Small intestine (tissue), 7 donors: ENCODE results near the gene TCP11L2. TPM values are rescaled to one million over a fixed set of nuclear protein-coding genes. Genes with fewer than 3 reads are reported as not detected.

Experiments used
- DNase-seq, 2 donors: peaks; one replicate each; pipeline versions ENCODE4 v3.0.0 to v3.0.0-alpha.2; 2013
- FAIRE-seq: peaks from 2 replicates; lab custom pipeline; 2012; peaks lifted over from hg19 to GRCh38; lab: Jason Lieb, UNC
- H3K27ac ChIP-seq, 3 donors: one replicate each; pipeline ENCODE4 v1.5.1; 2013; ENCODE audit warnings: low read length in 2 of 3, mild to moderate bottlenecking in 2 of 3, control low read depth in 1 of 3, inconsistent platforms in 1 of 3, low read depth in 1 of 3, moderate library complexity in 1 of 3
- H3K27me3 ChIP-seq, 3 donors: one replicate each; pipeline ENCODE4 v1.6.1; 2013; ENCODE audit warnings: low read length in 3 of 3, inconsistent platforms in 1 of 3; ENCODE audit not compliant: control insufficient read depth in 3 of 3, insufficient read depth in 3 of 3
- H3K36me3 ChIP-seq, 3 donors: one replicate each; pipeline ENCODE4 v1.6.1; 2013; ENCODE audit warnings: low read length in 3 of 3, inconsistent platforms in 1 of 3, low read depth in 1 of 3, mild to moderate bottlenecking in 1 of 3, moderate library complexity in 1 of 3; ENCODE audit not compliant: control insufficient read depth in 3 of 3, insufficient read depth in 2 of 3
- H3K4me1 ChIP-seq, 3 donors: one replicate each; pipeline ENCODE4 v1.6.1; 2013; ENCODE audit warnings: low read length in 2 of 3, inconsistent platforms in 1 of 3, low read depth in 1 of 3, mild to moderate bottlenecking in 1 of 3, moderate library complexity in 1 of 3; ENCODE audit not compliant: control insufficient read depth in 3 of 3, insufficient read depth in 2 of 3
- H3K4me3 ChIP-seq, 3 donors: one replicate each; pipeline ENCODE4 v1.5.1; 2013; ENCODE audit warnings: low read length in 3 of 3, control low read depth in 1 of 3, inconsistent platforms in 1 of 3, low read depth in 1 of 3, mild to moderate bottlenecking in 1 of 3, moderate library complexity in 1 of 3
- H3K9me3 ChIP-seq, 2 donors: one replicate each; pipeline ENCODE4 v1.6.1; 2013; ENCODE audit warnings: low read depth in 1 of 2, low read length in 1 of 2; ENCODE audit not compliant: control insufficient read depth in 2 of 2, insufficient read depth in 1 of 2
- WGBS, 3 donors: extraction: QIAGEN DNeasy Blood & Tissue Kit; methylation state at CpG; one replicate each; pipeline ENCODE4 v1.1.7; 2013; 5-methylcytosine and 5-hydroxymethylcytosine counted together
- polyA plus RNA-seq, 4 donors: library from polyadenylated mRNA; stranded (reverse) in 3 of 4; unstranded in 1 of 4; fragments of 200-250 nt in 3 of 4; fragments of 120-200 nt in 1 of 4; gene quantifications; one replicate each; pipeline versions ENCODE4 v1.2.1 to v1.2.3, GENCODE V29; 2013
- donor health status: healthy with polysubstance abuse.
- donor health status: control.
- donor health status: control.
- donor health status: Bipolar disorder and iron deficiency.
- donor health status: healthy.

TCP11L2 gene
- polyA plus RNA-seq, 4 donors, result 2.7 to 18.1 (median 5.7) TPM

DNA sequence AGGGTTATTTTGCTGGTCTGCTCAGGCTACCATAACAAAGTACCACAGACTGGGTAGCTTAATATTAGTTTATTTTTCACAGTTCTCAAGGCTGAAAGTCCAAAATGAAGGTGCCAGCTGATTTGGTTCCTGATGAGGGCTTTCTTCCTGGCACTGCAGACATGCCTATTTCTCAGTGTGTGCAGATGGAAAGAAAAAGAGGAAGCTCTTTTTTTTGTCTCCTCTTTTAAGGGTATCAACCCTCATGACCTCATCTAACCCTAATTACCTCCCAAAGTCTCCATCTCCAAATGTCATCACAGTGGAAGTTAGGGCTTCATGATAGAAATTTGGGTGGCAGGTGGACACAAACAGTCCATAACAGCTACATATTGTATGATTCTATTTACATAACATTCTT lies 30.0 kb downstream of the TCP11L2 start:
- no peak for DNase-seq

DNA sequence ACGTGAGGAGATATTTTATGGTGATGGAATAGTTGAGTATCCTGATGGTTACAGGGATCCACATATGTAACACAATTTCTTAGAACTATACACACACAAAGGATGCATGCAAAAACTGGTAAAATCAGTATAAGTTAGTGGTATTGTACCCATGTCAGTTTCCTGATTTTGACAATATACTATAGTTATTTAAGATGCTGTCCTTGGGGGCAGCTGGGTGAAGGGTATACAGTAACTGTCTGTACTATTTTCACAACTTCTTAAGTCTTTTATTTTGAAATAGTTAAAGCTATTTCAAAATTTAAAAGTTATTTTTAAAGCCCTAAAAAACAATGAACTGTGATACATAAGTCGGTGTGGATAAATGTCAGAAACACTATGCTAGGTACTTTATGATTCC lies 30.5 kb downstream of the TCP11L2 start:
- WGBS, 3 donors, result 73 to 97% (median 91%) methylated on average over 2 of the region's 2 CpGs

More for the DNA sequence above, 30.0 kb downstream of the TCP11L2 start:
- H3K27me3 ChIP-seq, result no peaks in the 10 kb centered on the region
- no peaks in the 10 kb centered on the region for H3K4me1 ChIP-seq
- H3K27ac ChIP-seq, result no peak overlapping the region
- H3K36me3 ChIP-seq, result peaks cover 0 to 9% (median 7%) of the 10 kb centered on the region in 3 donors
- no peak for FAIRE-seq
- no peak overlapping the region for H3K4me3 ChIP-seq
- no peaks in the 10 kb centered on the region for H3K9me3 ChIP-seq

GRCh38 chr12:106333756-106334155 lies 31.2 kb downstream of the TCP11L2 start:
- no peak for FAIRE-seq
- WGBS, 3 donors, result 79 to 84% (median 82%) methylated on average over 2 of the region's 2 CpGs
- Histone ChIP-seq H3K4me3 (no peak overlapping the region), H3K27me3 (no peaks in the 10 kb centered on the region), H3K9me3 (no peaks in the 10 kb centered on the region), H3K4me1 (no peaks in the 10 kb centered on the region), H3K36me3 (peaks cover 0 to 9% (median 6%) of the 10 kb centered on the region in 3 donors), H3K27ac (no peak overlapping the region)
- no peak for DNase-seq

More for the DNA sequence above, 30.5 kb downstream of the TCP11L2 start:
- Histone ChIP-seq H3K4me1 (no peaks in the 10 kb centered on the region), H3K9me3 (no peaks in the 10 kb centered on the region), H3K27ac (no peak overlapping the region), H3K4me3 (no peak overlapping the region), H3K27me3 (no peaks in the 10 kb centered on the region), H3K36me3 (peaks cover 0 to 9% (median 7%) of the 10 kb centered on the region in 3 donors)
- DNase-seq (no peak), FAIRE-seq (no peak)

DNA sequence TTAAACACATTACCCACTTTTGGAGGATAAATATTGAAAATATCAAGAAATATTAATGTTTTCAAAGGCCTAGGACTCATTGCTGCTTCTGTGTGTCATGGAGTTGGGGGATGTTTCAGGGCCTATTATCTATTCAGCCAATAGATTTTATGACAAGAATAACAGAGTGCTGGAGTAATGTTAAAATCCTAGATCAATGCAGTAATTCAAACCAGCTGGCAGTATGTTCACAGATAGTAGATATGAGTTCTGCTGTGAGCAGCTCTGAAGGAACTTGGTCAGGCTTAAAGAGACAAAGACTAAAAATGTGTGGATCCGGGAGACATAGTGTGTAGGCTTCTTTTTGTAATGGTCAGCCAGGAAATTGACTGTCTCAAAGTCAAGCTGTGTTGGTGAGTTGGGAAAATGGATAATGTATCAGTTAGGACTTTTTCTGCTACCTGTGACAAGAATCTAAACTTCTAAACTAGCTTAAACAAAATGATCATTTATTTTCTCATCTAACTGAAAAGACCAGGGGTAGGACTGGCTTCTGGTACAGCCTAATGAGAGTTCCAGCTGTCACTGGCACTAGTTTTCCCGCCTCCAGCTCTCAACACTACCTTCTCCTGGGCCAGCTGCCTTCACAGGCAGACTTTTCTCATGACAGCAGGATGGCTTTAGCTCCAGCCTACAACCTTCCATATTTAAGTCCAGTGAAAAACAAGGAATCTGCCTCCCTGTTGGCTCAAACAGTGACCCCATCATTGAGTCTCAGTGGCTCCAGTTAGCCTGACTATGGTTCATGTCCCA lies 38.7 kb downstream of the TCP11L2 start:
- Histone ChIP-seq H3K4me3 (no peak overlapping the region), H3K27ac (peak overlapping the region in 1 of 3 donors; percentile 19), H3K9me3 (no peaks in the 10 kb centered on the region), H3K4me1 (peaks cover 0 to 15% (median 3%) of the 10 kb centered on the region in 3 donors), H3K36me3 (peaks cover 0 to 2% (median 0%) of the 10 kb centered on the region in 3 donors), H3K27me3 (no peaks in the 10 kb centered on the region)
- no peak for DNase-seq
- FAIRE-seq, result no peak
- WGBS, 3 donors, result 62 to 93% (median 91%) methylated on average over 2 of the region's 2 CpGs

DNA sequence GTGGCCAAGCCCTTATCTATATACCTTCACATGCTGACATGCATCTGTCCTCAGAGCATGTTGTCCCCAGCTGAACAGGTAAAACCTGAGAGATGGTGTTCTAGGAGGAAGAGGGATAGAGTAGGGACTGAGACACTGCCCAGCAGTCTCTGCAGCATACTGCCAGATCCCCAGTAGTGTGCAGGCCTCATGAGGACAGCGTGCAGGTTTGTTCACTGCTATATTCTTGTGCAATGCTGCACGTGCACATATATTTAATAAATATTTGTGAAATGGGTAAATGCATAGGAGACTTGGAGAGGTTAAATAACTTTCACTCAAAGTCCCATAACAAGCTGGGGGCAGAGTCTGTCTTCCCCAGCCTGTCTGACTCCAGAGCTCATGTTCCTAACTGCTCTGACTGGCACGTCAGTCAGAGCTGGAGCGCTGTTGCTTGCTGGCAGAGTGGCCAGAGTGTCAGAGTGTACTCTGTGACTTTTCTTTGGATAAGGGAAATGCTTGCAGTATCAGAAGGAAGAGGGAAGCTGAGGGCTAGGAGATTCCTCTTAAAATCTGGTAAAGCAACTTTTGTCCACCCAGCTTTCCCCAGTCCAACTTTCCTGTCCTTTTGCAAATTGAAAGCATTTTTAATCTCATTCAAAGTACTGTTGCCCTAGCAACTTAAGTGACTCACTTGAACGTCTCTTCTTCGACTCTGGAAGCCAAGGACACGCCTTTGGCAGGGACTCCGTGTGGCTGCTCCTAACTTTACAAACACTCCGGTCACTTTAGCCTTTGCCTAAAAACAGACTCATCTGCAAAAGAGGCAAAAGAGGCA lies 40.1 kb downstream of the TCP11L2 start:
- Histone ChIP-seq H3K36me3 (peaks cover 0 to 2% (median 0%) of the 10 kb centered on the region in 3 donors), H3K27me3 (no peaks in the 10 kb centered on the region), H3K4me1 (peaks cover 0 to 15% (median 3%) of the 10 kb centered on the region in 3 donors), H3K27ac (peak overlapping the region in 2 of 3 donors; percentile 39 to 49), H3K4me3 (peak overlapping the region in 1 of 3 donors; percentile 15), H3K9me3 (no peaks in the 10 kb centered on the region)
- DNase-seq (peak; percentile 67 to 71), FAIRE-seq (no peak)
- 17 to 33% (median 28%) methylated on average over 9 of the region's 9 CpGs for WGBS, 3 donors

DNA sequence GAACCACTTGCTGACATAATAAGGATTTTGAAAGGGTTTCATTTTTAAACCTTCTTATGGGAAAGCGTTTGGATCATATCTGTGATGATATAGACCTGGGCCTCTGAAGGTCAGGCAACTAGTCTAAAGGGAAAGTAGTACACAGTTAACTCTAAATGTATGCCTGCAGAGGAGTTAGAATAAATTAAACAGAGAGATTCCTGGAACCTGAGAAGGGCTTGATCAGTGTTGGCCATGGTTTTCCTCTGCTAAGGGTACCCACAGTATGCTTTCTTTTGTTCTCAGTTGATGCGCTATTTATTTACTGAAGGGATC lies 40.6 kb downstream of the TCP11L2 start:
- H3K9me3 ChIP-seq, result no peaks in the 10 kb centered on the region
- no peaks in the 10 kb centered on the region for H3K27me3 ChIP-seq
- DNase-seq (no peak), FAIRE-seq (no peak)
- peak overlapping the region in 1 of 3 donors; percentile 49 for H3K27ac ChIP-seq
- H3K4me3 ChIP-seq, result peak overlapping the region in 1 of 3 donors; percentile 15
- H3K36me3 ChIP-seq, result peaks cover 0 to 2% (median 0%) of the 10 kb centered on the region in 3 donors
- 49 to 63% (median 62%) methylated on average over 2 of the region's 2 CpGs for WGBS, 3 donors
- peaks cover 0 to 15% (median 3%) of the 10 kb centered on the region in 3 donors for H3K4me1 ChIP-seq

DNA sequence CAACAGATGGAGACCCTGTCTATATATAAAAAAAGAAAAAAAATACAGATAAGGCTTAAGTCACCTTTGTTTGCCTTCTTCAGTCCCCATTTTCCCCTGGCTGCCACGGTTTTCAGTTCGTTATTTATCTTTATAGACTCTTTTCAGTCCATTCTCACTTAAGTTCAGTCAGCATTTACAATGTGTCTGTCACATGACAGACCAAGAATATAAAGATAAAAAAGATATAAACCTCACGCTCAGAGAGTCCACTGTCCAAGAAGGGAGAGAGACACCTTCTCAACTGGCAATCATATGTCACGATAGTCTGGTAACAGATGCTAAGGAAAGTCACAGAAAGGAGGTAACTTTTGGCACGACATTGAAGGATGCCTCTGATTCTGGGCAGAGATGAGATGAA lies 41.6 kb downstream of the TCP11L2 start:
- DNase-seq (peak in 1 of 2 donors; percentile 51), FAIRE-seq (no peak)

GRCh38 chr12:106345746-106346145 lies 43.2 kb downstream of the TCP11L2 start:
- H3K27me3 ChIP-seq, result no peaks in the 10 kb centered on the region
- no peaks in the 10 kb centered on the region for H3K9me3 ChIP-seq
- peaks cover 0 to 15% (median 3%) of the 10 kb centered on the region in 3 donors for H3K4me1 ChIP-seq
- WGBS, 3 donors, result 59 to 78% (median 69%) methylated on average over 5 of the region's 5 CpGs
- H3K36me3 ChIP-seq, result peaks cover 0 to 2% (median 0%) of the 10 kb centered on the region in 3 donors
- H3K4me3 ChIP-seq, result no peak overlapping the region
- H3K27ac ChIP-seq, result no peak overlapping the region
- FAIRE-seq (no peak), DNase-seq (peak; percentile 61 to 64)

More for the DNA sequence above, 41.6 kb downstream of the TCP11L2 start:
- Histone ChIP-seq H3K27ac (peak overlapping the region in 1 of 3 donors; percentile 13), H3K4me3 (no peak overlapping the region), H3K27me3 (no peaks in the 10 kb centered on the region), H3K36me3 (peaks cover 0 to 2% (median 0%) of the 10 kb centered on the region in 3 donors), H3K9me3 (no peaks in the 10 kb centered on the region), H3K4me1 (peaks cover 0 to 15% (median 3%) of the 10 kb centered on the region in 3 donors)
- WGBS, 3 donors, result 57 to 79% (median 72%) methylated on average over 5 of the region's 5 CpGs
